Gastroesophageal sphincter (tissue), 4 donors: ENCODE measurements around the gene MRPL58. TPM values are rescaled to one million over a fixed set of nuclear protein-coding genes. Genes with fewer than 3 reads are reported as not detected.

Experiments
- ATAC-seq: fragments of 150-250 bp; one replicate; pipeline ENCODE4 v1.9.1; 2016; ENCODE audit warnings: mild to moderate bottlenecking, moderate library complexity
- H3K27ac ChIP-seq, 4 donors: fragments of 200-600 bp; sonication (generic) in 3 of 4; 1 replicate in 3 of 4; 2 replicates in 1 of 4; pipeline ENCODE4 v1.5.1; 2016 to 2019
- H3K27me3 ChIP-seq: fragments of 200-600 bp; sonication (generic); one replicate; pipeline ENCODE4 v1.5.1; 2019
- H3K36me3 ChIP-seq, 2 donors: fragments of 200-600 bp; sonication (generic); one replicate each; pipeline ENCODE4 v1.5.1; 2019; ENCODE audit warnings: control low read depth in 1 of 2
- H3K4me1 ChIP-seq, 3 donors: fragments of 200-600 bp; sonication (generic); 1 replicate in 2 of 3; 2 replicates in 1 of 3; pipeline ENCODE4 v1.5.1; 2016 to 2019; ENCODE audit warnings: control low read depth in 2 of 3
- H3K4me3 ChIP-seq, 2 donors: fragments of 200-600 bp; sonication (generic); one replicate each; pipeline ENCODE4 v1.5.1; 2019; ENCODE audit warnings: mild to moderate bottlenecking in 1 of 2, moderate library complexity in 1 of 2
- H3K9me3 ChIP-seq, 3 donors: fragments of 200-600 bp; sonication (generic); one replicate each; pipeline ENCODE4 v1.5.1; 2017 to 2019; ENCODE audit warnings: control low read depth in 2 of 3
- EP300 ChIP-seq: sonication (generic); formaldehyde crosslinking; IDR thresholded peaks from one replicate; pipeline ENCODE4 v1.6.1; 2017; ENCODE audit warnings: antibody characterized with exemption, mild to moderate bottlenecking
- POLR2A ChIP-seq, 2 donors: fragments of 450-650 bp; IDR thresholded peaks; one replicate each; pipeline ENCODE4 v1.6.1; 2017; ENCODE audit warnings: antibody characterized with exemption in 2 of 2, mild to moderate bottlenecking in 2 of 2, moderate library complexity in 1 of 2
- POLR2AphosphoS5 ChIP-seq: sonication (generic); formaldehyde crosslinking; IDR thresholded peaks from one replicate; pipeline ENCODE4 v1.6.1; 2017; ENCODE audit warnings: antibody characterized with exemption
- WGBS, 2 donors: methylation state at CpG; one replicate each; pipeline ENCODE4 v1.1.5; 2018; ENCODE audit warnings: low coverage in 1 of 2; 5-methylcytosine and 5-hydroxymethylcytosine counted together
- total RNA-seq, 4 donors: library from RNA; depleted of rRNA; stranded (reverse); fragments of >200 nt; gene quantifications; one replicate each; pipeline ENCODE4 v1.1.0, GENCODE V29; 2016
- TF ChIP-seq, protein P1 (sequence below), 4 experiments: fragments of 200-600 bp in 2 of 4; fragments of 450-650 bp in 2 of 4; sonication (generic) in 1 of 4; IDR thresholded peaks; one replicate each; pipeline ENCODE4 v1.5.1; 2017 to 2019; ENCODE audit warnings: antibody characterized with exemption in 4 of 4, mild to moderate bottlenecking in 2 of 4, moderate library complexity in 2 of 4

Gene MRPL58
- total RNA-seq, 4 donors from 2014 or later: 36.6 to 112 (median 50.5) TPM

- no peak overlapping the region for H3K4me3 ChIP-seq
- WGBS, 2 donors: 91 to 95% methylated on average over 5 of the region's 5 CpGs
These were observed 5.8 kb upstream of the MRPL58 start for GRCh38 chr17:75006653-75007052.

DNA sequence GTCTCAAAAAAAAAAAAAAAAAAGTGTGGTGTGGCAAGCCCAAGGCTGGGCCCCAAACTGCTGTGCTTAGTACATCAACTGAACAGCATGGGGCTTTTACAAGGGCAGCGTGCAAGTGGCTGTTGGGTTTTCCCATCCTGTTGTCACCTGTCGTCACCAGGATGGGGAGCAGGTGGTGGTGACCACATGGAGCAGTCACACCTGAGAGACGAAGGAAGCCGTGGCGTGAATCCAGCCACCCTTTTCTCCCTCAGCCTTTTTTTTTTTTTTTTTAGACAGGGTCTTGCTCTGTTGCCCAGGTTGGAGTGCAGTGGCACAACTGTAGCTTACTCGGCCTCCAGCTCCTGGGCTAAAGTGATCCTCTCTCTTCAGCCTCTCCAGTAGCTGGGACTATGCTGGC, 4.1 kb upstream of the MRPL58 start:
- no peaks in the 10 kb centered on the region for H3K9me3 ChIP-seq
- TF ChIP-seq, protein P1, sequence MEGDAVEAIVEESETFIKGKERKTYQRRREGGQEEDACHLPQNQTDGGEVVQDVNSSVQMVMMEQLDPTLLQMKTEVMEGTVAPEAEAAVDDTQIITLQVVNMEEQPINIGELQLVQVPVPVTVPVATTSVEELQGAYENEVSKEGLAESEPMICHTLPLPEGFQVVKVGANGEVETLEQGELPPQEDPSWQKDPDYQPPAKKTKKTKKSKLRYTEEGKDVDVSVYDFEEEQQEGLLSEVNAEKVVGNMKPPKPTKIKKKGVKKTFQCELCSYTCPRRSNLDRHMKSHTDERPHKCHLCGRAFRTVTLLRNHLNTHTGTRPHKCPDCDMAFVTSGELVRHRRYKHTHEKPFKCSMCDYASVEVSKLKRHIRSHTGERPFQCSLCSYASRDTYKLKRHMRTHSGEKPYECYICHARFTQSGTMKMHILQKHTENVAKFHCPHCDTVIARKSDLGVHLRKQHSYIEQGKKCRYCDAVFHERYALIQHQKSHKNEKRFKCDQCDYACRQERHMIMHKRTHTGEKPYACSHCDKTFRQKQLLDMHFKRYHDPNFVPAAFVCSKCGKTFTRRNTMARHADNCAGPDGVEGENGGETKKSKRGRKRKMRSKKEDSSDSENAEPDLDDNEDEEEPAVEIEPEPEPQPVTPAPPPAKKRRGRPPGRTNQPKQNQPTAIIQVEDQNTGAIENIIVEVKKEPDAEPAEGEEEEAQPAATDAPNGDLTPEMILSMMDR (IDR thresholded peaks at IDR 0.05): no peak
- no peak for TF ChIP-seq POLR2AphosphoS5
- TF ChIP-seq POLR2A (IDR thresholded peaks at IDR 0.05): no peak
- no peak for TF ChIP-seq EP300
- no peak overlapping the region for H3K27ac ChIP-seq
- H3K4me1 ChIP-seq: peaks cover 0 to 24% (median 11%) of the 10 kb centered on the region in 3 donors
- no peak for ATAC-seq
- H3K4me3 ChIP-seq: no peak overlapping the region
- WGBS, 2 donors: 86 to 90% methylated on average over 5 to 6 of the region's 6 CpGs
- H3K36me3 ChIP-seq: peaks cover 0 to 26% of the 10 kb centered on the region in 2 donors
- no peaks in the 10 kb centered on the region for H3K27me3 ChIP-seq

More at GRCh38 chr17:75006653-75007052, 5.8 kb upstream of the MRPL58 start:
- ATAC-seq: no peak
- H3K27ac ChIP-seq: no peak overlapping the region
- no peaks in the 10 kb centered on the region for H3K9me3 ChIP-seq
- TF ChIP-seq POLR2A (IDR thresholded peaks at IDR 0.05): no peak
- no peaks in the 10 kb centered on the region for H3K27me3 ChIP-seq
- peaks cover 0 to 11% (median 8%) of the 10 kb centered on the region in 3 donors for H3K4me1 ChIP-seq
- peaks cover 0 to 44% of the 10 kb centered on the region in 2 donors for H3K36me3 ChIP-seq

DNA sequence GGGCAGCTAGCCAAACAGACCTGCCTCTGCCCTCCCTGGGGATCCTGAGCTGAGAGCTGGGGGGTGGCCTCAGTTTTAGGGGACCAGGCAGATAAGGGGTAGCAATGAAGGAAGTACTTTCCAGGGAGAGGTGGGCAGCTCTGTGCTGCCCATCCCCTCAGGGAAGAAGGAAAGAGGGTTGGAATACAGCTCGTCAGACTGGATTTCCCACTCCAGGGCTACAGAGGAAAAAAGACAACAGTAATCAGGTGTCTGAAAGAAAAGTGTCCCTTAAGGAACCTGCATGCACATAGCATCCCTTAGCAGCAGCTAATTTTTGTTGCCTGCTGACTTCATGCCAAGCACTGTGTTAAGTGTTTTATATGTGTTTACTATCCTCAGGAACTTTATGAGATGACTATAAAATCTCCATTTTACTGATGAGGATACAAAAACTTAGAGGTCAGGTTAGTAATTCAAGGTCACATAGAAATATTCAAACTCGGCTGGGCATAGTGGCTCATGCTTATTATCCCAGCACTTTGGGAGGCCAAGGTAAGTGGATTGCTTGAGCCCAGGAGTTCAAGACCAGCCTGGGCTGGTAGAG, 3.2 kb upstream of the MRPL58 start:
- no peak overlapping the region for H3K4me3 ChIP-seq
- WGBS, 2 donors: 45 to 69% methylated on average over 2 of the region's 2 CpGs

DNA sequence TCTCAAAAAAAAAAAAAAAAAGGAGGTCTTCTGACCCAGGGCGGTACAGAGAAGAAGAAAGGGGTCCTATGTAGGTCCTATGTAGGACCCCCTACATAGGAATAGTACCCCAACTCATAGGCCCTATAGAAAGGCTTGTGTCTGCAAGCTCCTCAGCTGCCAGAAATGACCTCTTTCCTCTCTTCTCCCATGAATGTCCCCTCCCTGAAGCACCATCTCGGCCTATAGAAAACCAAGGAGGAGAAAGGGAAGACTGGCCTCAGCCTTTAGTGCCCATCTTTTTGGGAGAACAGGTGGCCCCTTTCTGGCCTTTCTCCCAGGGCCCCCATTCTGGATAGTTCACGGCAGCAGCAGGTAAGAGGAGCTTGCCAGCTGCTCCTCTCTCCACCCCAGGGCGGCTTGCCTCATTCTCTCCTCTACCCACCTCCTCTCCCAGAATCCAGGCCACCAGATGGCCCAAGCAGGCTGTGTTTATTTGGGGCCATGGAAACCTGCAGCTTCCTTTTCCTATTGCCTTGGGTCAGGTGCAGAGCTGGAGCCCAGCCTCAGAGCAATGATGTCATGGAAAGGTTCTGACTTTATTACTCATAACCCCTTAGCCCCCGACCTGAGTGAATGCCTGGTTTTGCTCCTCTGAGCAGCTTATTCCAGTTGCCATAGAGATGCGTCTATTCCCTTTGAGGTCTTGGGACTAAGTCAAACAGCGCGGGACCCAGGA, 1.6 kb upstream of the MRPL58 start:
- TF ChIP-seq, protein P1 (IDR thresholded peaks at IDR 0.05): peak in 1 of 4 experiments; percentile 15
- TF ChIP-seq POLR2AphosphoS5 (peak; percentile 11), EP300 (no peak), POLR2A (IDR thresholded peaks at IDR 0.05) (no peak)

More for the DNA sequence above, 3.2 kb upstream of the MRPL58 start:
- no peak for ATAC-seq
- Histone ChIP-seq H3K9me3 (no peaks in the 10 kb centered on the region), H3K27me3 (no peaks in the 10 kb centered on the region), H3K4me1 (peaks cover 0 to 31% (median 17%) of the 10 kb centered on the region in 3 donors), H3K27ac (no peak overlapping the region), H3K36me3 (peaks cover 0 to 18% of the 10 kb centered on the region in 2 donors)
- TF ChIP-seq EP300: no peak
- TF ChIP-seq, protein P1 (IDR thresholded peaks at IDR 0.05): no peak
- no peak for TF ChIP-seq POLR2AphosphoS5
- no peak for TF ChIP-seq POLR2A (IDR thresholded peaks at IDR 0.05)

GRCh38 chr17:75011401-75012095, 922 bp upstream of the MRPL58 start:
- H3K4me3 ChIP-seq: peak overlapping the region; percentile 66 to 86
- no peaks in the 10 kb centered on the region for H3K9me3 ChIP-seq
- TF ChIP-seq POLR2AphosphoS5: peak; percentile 62
- TF ChIP-seq, protein P1 (IDR thresholded peaks at IDR 0.05): no peak
- TF ChIP-seq EP300: no peak
- no peak for TF ChIP-seq POLR2A (IDR thresholded peaks at IDR 0.05)
- peak overlapping the region; percentile 85 to 94 (median 92) for H3K27ac ChIP-seq
- H3K4me1 ChIP-seq: peaks cover 0 to 31% (median 17%) of the 10 kb centered on the region in 3 donors
- no peaks in the 10 kb centered on the region for H3K27me3 ChIP-seq
- ATAC-seq: peak; percentile 85
- 13 to 22% methylated on average over 6 to 13 of the region's 13 CpGs for WGBS, 2 donors
- peaks cover 0 to 6% of the 10 kb centered on the region in 2 donors for H3K36me3 ChIP-seq

More for the DNA sequence above, 1.6 kb upstream of the MRPL58 start:
- 33 to 47% methylated on average over 2 to 3 of the region's 8 CpGs for WGBS, 2 donors
- no peaks in the 10 kb centered on the region for H3K9me3 ChIP-seq
- H3K36me3 ChIP-seq: peaks cover 0 to 5% of the 10 kb centered on the region in 2 donors
- ATAC-seq: peak; percentile 50
- H3K27me3 ChIP-seq: no peaks in the 10 kb centered on the region
- H3K4me1 ChIP-seq: peaks cover 0 to 31% (median 17%) of the 10 kb centered on the region in 3 donors
- peak overlapping the region; percentile 85 to 94 (median 92) for H3K27ac ChIP-seq
- no peak overlapping the region for H3K4me3 ChIP-seq
